Fibroblast of upper back skin (primary cell): ENCODE results near the gene CIZ1.
A peak's percentile ranks its signal among the peaks of the same experiment; 100 is the strongest.
"Not testable (repeated sequence)": the region's sequence is repeated elsewhere in the genome, so short reads cannot be mapped to it uniquely, and the experiment has no call there.

ENCODE experiments used
- DNase-seq: peaks from one replicate; pipeline ENCODE4 v3.0.0-alpha.2; 2013

Gene CIZ1

DNA sequence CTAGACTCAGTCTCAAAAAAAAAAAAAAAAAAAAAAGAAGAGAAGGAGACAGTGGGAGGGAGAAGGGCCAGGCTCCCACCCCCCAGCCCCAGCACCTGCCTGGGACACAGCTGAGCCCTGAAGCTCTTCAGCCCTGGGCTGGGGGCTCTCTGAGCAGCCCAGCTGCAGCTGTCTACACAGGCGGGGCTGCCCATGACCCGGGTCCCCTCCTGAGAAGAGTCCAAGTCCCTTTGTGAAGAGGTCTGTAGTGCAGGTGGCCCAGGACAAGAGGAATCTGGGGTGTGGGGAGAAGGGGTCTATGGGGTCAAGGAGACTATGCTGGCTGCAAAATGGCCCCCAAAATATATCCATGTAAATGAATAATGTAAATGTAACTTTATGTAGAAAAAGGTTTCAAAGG is 48.8 kb downstream of the CIZ1 start:
- DNase-seq = no peak

DNA sequence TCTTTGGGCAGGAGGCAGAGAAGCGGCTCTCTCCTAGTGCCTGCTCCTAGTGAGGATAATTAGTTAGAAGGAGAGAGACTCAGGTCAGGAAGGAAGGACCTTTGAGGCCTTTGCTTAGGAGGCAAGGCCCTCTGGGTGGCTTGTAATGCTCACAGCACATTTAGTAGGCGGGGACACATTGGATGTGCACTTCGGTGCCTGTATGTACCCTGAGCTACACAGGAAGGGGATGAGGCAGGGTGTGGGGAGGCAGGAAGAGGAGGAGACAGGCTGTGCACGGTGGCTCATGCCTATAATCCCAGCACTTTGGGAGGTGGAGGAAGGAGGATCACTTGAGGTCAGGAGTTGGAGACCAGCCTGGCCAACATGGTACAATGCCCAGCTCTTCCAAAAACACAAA is 49.3 kb downstream of the CIZ1 start:
- no peak for DNase-seq

DNA sequence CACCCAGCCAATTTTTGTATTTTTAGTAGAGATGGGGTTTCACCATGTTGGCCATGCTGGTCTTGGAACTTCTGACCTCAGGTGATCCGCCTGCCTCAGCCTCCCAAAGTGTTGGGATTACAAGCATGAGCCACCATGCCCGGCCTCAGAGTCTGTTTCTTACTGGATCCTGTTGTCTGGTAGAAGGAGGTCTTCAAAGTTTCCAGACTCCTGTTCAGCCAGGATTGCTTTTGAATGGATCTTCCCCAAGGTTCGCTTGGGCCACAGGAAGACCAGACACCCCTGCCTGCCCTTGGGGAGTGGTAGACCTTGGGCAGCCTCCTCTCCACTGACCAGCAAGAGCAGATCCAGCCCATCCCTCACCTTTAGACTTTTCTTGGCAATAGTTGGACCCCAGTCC is 49.8 kb downstream of the CIZ1 start:
- DNase-seq = no peak

DNA sequence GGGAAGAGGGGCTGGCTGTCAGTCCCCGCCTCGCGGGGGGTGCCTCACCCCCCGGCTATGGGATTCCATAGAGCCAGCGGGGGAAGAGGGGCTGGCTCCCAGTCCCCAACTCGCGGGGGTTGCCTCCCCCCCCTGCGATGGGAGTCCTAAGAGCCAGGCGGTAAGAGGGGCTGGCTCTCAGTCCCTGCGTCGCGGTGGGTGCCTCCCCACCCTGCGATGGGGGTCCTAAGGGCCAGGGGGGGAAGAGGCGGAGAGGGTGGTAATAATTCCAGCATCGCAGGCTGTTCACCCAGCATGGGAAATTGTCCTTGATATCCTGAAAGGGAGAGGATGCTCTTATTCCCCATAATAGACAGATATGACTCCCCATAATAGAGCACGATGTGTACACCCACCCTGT is 51.8 kb downstream of the CIZ1 start:
- DNase-seq = no peak

DNA sequence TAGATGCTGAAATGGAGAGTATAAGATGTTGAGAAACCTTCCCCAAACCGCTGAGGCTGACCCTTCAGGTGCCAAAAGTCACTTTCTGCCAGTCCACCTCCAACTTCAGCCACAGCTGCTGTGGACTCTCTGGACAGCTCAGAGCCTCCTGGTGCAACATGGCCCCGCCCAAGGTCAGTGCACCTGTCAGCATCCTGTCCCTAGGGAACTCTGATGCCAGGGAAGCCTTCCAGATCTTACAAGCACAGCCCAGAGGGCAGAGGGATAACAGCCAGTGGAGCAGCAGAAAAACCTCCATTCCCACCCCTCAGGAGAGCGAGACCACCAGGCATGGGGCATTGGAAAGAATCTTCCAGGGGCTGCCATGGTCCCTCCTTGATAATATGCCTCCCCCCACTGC is 53.4 kb downstream of the CIZ1 start:
- no peak for DNase-seq

DNA sequence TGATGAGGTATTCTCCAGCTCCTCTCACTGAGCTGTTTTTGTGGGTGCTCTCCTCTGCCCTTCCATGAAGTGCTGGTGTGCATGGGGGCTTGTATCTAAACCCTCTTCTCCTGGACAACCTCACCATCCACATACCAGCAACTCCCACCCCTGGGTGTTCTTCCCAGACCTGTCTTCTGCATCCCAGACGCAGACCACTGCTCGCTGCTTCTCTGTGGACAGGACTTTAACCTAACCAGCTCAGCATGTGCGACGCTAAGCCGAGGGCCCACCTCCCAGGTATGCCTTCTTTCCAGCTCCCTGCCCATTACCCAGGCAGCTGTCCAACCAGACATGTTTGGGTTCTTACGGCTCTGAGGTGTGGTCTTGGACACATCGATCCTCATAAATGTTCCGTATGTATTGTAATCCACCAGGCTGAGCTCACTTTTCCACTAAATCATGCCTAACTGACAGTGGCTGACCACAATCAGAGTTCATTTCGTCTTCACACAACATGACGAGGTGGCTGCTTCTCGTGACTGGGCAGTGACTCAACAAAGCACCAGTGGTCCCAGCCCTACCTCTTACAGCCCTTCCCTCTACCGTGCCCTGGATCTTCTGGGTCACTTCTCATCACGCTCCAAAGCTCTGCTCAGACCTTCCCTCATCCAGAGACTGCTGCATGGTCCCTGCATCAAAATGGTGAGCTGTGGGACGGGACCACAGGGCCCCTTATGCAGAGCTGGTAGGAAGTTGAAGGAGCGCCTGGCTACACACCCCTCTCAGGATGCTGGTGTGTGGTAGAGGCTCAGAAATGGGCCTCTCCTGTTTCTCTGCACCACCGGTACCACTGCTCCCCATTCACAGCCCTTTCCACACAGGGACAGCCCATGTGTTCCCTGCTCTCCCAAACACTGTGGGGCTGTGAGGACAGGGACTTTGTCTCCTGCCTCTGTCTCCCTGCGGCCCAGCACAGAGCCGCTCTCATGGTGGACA is 54.3 kb downstream of the CIZ1 start:
- peak; percentile 87 for DNase-seq

DNA sequence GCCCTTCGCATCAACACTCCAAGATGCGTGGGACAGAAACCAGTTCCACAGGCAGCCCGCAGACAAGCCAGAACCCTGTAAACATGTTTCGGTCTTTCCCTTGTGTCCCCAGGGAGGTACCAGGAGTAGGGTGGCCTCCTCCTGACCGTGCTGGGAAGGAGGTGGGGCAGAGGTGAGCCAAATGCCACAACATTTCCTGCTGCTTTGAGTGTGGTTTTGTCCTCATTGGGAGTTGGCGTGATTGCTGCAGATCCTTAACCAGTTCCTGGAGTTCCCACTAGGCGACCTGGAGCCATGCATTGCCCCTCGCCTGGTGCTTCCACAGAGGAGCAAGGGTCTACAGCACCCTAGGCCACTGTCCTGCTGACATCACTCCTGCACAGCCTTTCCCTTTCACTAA is 55.8 kb downstream of the CIZ1 start:
- not testable (repeated sequence) for DNase-seq

DNA sequence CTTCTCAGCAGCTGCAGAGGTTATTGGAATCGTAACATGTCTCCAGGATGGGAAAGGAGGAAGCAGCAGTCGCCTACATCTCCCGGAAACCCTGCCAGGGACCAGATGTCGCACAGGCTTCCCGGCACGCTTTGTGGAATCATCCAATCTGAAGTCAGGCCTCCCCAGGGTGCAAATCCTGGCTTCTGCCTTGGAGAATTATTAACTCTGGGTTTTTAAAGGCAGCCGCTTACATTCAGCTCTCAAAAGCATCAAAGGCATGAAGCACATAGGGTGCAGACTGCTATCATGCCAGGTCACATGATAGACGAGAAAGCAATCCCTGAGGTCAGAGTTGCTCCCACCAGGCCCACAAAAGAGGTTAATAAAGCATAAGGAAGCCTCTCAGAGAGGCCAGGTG is 59.2 kb downstream of the CIZ1 start:
- DNase-seq = not testable (repeated sequence)

DNA sequence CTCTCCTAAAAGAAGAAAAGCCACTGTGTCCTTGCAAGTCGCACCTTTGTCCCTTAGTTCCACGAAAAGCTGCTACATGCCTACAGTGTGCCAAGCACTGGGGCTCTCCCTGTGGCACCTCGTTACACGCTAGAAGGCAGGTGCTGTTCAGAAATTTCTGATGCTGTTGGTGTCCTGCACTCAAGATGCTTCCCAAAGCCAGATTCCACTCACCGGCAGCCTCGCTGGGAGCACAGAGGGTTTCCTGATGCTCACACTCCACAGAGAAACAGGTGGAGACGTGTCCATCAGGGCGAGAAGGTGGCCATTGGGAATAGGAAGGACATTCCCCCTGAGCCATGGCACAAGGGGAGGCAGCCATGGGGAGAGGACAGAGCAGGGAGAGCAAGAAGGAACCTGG is 60.0 kb downstream of the CIZ1 start:
- not testable (repeated sequence) for DNase-seq

DNA sequence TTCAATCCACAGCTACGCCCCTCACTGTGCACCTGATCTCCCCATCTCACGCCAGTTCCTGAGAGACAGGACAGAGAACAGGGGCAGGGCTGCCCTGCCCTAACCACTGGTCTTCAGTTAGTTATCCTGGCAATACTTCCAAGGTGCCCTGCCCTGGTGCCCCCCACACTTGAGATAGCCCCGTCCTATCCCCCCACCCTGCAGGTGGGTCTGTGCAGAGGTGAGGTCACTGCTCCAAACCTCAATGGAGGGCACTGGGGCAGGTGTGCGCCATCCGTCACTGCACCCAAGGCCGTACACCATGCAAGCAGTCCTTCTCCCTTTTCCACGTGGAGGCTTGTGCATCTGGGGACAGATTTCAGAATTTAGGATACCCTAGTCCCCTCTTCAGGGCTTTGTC is 60.7 kb downstream of the CIZ1 start:
- DNase-seq = not testable (repeated sequence)

DNA sequence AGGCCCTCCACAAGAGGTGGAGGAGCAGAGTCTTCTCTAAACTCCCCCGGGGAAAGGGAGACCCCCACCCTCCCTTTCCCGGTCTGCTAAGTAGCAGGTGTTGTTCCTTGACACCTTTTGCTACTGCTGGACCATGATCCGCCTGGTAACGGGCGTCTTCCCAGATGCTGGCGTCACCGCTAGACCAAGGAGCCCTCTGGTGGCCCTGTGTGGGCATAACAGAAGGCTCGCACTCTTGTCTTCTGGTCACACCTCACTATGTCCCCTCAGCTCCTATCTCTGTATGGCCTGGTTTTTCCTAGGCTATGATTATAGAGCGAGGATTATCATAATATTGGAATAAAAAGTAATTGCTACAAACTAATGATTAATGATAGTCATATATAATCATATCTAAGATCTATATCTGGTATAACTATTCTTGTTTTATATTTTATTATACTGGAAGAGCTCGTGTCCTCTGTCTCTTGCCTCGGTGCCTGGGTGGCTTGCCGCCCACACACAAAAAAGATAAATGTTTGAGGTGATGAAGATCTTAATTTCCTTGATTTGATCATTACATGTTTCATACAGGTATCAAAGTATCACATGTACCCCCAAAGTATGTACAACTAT is 61.3 kb downstream of the CIZ1 start:
- DNase-seq = not testable (repeated sequence)

DNA sequence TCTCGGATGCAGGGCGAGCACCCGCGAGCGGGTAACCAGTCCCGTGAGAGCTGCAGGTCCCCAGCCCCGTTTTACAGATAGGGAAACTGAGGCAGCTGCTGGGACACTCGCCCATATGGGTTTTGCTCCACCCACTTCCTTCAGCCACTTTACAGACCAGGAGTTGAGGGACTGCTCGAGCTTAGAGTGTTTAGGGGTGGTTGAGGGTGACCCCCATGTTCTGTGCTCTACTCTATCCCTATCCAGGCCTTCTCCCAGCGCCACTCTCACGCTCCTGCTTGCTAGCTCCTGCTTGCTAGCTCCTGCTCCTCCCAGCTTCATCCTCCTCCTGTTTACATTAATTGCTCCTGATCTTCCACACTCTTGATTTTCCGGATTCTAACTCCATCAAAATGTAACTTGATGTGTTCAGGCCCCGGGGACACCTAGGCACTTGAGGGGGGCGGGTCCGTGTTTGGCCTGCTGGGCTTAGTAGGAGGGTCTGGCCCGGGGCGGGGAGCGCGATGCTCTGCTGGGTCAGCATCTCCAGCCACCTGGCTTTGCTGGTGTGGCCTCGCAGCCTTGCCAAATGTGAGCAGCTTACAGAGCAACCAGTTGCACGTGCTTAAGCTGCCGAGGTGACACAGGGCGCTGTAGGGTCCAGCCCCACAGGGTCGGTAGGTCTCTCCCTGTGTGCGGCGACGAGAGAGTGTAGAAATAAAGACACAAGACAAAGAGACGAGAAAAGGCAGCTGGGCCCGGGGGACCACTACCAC is 62.4 kb downstream of the CIZ1 start:
- no peak for DNase-seq

DNA sequence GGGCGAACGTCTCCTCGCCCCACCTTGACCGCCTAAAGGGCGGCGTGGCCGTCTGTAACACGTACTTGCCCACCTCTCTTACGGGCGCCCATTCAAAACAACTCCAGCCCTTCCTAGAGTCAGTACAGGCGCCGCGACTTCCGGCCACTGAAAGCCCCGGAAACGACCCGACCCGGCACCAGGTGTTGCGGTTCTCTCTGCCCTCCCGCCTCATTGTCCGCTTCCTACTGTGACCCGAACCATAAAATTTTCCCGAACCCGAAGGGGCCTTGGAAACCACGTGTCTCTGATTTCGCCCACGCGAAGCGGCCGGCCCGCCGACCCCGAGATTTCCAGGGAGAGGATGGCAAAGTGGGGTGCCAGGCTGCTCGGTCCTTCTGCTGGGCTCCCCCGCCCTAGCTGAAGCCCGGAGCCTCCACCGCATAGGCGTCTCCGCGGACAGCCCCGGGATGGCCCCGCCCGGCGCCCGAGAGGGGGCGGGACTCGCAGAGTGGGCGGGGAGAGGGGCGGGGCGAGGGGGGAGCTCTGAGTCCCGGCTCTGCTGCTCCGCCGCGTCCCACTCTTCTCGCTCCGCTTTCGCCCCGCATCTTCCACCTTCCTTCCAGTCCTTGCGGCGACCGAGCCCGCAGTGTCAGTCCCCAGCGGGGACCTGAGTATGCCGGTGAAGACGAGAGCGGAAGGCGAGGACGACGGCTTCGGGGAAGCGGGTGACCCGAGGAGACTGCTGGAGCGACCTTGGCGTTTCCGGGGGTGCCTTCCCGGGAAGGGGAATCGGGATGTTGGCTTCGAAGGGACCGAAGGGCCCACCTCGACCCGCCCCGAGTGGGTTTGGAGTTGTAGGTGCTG is 63.2 kb downstream of the CIZ1 start:
- DNase-seq = peak; percentile 91

DNA sequence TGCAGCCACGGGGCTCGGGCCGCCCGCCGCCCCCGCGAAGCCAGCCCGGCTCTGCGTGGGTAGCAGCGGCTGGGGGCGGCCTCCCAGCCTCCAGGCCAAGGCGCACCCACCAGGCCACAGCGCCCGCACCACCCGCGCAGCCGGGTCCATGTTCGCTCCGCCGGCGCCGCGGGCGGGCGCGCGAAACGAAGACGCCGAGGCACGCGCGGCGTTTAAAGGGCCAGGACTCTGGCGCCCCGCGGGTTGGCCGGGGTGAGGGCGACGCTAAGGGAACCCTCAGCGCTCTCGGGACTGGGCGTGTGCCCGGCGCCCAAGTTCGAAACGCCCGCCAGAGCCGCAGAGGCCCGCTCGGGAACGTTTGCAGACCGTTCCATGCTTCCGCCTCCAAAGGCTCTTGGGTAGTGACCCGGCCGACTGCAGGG is 63.8 kb downstream of the CIZ1 start, which contains the start of gene PTGES2:
PTGES2 (minus strand) TSS at position 162 of the 422 bp plus-strand sequence; CDS start at position 150, 12 bp downstream.
- DNase-seq = peak; percentile 83

DNA sequence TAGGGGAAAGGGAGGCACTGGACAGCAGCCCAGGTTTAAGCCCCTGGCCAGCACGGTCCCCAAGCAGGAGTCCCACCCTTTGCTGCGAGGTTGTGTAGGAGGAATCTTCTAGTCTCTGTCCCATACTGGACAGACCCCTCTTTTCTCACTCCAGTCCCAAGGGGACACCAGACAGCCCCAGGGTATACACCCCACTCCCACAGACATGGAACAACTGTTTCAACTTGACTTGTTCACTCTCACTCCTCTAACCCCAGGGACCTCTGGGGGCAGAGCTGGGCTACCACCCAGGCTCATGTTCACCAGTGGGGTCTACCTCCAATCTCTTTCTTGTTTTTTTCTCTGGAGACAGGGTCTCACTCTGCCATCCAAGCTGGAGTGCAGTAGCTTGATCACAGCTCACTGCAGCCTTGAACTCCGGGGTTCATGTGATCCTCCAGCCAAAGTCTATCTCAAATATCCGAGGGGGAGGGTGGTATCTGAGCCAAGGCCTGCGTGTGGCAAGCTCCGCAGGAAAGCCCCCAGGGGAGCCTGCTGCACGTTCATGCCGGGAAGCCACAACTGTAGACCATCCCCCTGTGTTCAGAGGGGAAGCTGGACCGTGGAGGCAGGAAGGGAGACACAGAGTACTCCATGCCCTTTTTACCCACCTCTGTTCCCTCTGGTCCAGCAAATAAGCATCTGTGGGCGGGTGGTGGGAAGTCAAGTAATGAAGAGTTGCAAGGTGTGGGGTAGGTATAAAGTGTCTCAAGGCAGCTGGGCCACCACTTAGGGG is 65.6 kb downstream of the CIZ1 start:
- no peak for DNase-seq

DNA sequence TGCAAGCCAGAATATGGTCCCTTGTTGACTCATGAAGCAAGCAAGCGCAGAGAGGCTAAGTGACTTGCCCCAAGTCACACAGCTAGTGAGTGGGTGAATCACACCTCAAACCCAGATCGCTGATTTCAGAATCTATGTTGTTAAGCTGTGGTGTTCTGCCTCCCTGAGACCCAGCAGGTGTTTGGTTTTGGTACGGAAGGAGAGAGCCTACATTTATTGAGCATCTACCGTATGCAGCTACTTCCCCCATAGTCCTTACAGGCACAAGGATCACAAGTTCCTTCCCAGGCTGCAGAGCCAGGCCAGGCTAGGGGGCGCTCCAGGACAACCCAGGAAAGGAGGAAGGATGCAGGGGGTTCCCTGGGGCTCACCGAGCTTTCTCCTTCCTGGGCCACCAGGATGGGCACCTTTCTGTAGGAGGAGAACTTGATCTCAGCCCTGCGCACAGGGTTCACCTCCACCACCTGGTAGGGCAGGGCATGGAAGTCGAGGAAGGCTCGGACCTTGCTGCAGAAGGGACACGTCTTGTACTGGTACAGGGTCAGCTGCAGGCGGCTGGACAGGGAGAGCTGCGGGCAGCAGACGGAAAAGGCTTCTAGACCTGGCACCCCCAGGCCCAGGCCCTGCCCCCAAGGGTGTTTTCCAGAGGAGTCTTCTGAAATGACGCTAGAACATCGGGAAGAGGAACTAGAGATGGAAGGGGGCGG is 66.3 kb downstream of the CIZ1 start:
- DNase-seq = peak; percentile 51

DNA sequence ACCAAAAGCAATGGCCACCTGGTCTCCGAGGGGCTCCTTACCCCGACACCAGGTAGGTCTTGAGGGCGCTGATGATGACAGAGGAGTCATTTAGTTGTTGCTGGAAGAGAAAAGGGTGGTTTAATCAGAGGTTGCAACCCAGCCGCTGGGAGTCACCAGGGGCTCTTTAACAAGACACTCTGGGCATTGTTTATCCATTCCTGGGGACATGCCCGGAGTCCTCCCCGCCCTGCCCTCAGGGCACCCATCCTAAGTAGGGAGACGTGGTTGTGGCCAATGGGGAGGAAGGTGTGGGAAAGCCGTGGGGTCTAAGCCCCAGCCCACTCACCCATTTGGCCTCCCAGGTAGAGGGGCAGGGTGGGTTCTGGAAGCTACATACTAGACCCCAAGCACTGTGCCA is 66.9 kb downstream of the CIZ1 start:
- no peak for DNase-seq

DNA sequence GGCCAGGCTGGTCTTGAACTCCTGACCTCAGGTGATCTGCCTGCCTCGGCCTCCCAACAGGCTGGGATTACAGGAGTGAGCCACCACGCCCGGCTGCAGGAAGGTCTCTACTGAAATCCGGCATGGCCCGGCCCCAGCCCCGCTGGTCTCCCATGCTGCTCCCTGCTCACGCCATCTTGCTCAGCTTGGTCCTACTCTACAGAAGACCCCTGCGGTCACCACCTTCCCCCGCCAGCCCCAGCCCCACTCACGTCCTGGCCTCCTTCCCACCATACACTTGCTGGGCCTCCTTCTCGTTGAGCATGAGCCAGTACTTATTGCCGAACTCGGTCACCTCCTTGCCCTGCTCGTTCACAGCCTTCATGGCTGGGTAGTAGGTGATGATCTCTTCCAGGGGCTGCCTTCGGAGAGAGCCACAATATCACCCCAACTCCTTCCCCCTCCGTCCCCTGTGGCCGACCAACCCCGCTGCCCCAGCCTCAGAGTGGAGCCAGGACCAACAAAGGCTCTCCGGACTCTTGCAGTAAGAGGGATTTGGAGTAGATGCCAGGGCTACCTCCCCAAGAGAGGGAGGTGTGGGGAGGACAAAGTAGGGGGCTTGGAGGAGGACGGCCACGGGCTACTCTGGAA is 67.8 kb downstream of the CIZ1 start:
- no peak for DNase-seq

DNA sequence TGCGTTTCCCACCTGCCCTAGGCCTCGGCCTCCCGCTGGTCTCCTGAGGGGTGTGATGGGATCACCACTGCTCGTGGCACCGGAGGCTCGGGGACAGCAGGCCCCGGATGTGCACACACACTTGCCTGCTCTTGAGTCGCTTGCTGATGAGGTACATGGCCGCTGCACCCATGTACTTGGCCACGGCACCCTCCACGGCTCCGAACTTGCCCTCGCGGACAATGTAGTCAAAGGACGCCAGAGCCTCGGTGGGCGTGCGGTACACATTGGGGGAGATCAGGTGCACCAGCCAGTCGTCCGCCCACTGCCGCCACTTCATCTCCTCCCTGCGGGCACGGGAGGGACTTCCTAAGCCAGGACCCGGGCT is 68.6 kb downstream of the CIZ1 start:
- DNase-seq = no peak
